ENCODE data around the gene CTCFL.

Gene CTCFL

DNA sequence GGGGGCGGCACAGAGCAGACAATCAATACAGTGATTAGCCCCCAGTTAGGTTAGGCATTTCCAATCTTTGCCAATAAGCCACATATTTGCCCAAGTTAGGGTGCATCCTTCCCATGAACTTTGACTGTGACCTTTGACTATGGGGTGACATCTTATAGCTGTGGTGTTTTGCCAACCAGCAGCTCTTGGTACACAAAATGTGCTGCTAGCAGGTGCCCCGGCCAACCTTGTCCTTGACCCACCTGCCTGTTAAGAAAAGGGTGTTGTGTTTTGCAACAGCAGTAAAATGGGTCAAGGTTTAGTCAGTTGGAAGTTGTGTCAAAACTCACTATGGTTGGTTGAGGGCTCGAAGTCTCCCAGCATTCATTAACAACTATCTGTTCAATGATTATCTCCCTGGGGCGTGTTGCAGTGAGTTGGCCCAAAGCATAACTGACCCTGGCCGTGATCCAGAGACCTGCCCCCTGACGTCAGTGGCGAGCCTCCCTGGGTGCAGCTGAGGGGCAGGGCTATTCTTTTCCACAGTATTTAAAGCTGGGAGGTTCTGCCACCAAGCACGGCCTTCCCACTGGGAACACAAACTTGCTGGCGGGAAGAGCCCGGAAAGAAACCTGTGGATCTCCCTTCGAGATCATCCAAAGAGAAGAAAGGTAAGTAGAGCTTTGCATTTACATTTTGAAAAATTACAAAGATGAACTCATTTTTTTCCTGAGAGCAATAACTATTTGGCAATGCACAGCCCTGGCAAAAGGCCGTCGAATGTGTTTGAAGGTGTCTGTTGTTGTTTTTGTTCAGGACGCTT lies 35.8 kb upstream of the CTCFL start, which contains the start of gene PCK1:
PCK1 (plus strand) TSS at position 557 of the 802 bp plus-strand sequence. CDS start 302 bp downstream, outside the sequence.
- no peak for DNase-seq (ENCODE audit: low spot score)

GRCh38 chr20:57559658-57560553 lies 35.0 kb upstream of the CTCFL start:
- DNase-seq (ENCODE audit: low spot score): no peak

DNA sequence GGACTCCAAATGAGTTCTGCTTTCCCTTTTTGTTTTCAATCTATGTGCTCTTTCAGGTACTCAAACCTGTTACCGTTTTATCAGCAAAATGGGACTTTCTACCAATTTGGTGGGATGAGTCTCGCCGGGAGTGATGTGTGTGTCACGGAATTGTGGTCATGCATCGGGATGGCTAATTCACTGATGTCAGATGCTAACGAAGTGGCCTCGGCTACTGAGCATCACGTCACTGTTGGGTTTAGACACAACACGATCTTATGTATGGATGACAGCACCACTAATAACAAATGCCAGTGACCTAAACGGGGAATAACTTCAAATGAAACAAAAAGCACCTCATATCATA lies 34.3 kb upstream of the CTCFL start:
- no peak for DNase-seq (ENCODE audit: low spot score)

DNA sequence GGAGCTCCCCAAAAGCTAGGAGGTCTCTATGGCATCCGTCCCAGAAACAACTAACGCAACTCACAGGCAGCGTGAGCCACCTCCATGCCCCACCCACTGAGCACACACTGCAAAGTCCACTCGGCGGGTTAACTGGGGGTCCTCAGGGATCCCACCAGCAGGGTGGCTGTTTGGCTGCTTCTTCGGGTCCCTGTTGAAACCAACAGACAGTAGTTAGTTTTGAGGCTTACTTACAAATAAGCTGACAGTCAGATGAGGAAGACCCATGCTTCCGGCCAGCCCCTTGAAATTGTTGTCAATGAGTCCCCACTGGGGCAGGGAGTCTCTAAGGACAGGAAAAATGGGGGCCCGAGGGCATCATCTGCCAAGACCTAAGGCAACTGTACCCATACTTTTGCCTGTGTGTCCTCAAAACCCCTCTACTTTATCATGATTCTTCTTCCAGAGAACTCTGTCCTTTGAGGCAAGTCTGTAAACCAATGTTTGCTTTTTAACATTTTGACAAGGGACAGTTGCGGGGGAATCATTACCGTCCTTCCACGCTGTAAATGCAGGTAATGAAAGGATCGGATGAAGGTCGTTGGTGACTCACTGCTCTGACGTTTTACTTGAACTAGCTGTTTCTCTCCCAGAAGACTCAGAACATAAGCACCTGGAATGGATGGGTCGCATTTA lies 33.8 kb upstream of the CTCFL start:
- no peak for DNase-seq (ENCODE audit: low spot score)

GRCh38 chr20:57557926-57558613 lies 33.1 kb upstream of the CTCFL start:
- no peak for DNase-seq (ENCODE audit: low spot score)

DNA sequence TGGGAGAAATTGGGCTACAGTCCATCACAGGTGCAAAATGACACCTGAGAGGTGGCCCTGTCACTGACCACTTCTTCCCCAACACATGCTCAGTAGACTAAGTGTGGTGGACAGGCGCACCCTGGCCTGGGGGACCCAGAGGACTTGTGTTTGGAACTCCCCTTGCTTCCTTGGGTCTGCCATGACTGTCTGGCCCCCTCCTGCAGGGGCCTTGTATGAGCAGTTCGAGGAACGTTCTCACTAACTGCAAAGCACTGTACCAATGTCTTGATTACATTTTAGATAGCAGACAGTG lies 32.0 kb upstream of the CTCFL start:
- no peak for DNase-seq (ENCODE audit: low spot score)

GRCh38 chr20:57555457-57556184 lies 30.7 kb upstream of the CTCFL start:
- no peak for DNase-seq (ENCODE audit: low spot score)

- DNase-seq (ENCODE audit: low spot score): no peak
Observed at GRCh38 chr20:57553376-57554018, 28.6 kb upstream of the CTCFL start.

- no peak for DNase-seq (ENCODE audit: low spot score)
Observed at GRCh38 chr20:57552471-57552870, 27.5 kb upstream of the CTCFL start.

DNA sequence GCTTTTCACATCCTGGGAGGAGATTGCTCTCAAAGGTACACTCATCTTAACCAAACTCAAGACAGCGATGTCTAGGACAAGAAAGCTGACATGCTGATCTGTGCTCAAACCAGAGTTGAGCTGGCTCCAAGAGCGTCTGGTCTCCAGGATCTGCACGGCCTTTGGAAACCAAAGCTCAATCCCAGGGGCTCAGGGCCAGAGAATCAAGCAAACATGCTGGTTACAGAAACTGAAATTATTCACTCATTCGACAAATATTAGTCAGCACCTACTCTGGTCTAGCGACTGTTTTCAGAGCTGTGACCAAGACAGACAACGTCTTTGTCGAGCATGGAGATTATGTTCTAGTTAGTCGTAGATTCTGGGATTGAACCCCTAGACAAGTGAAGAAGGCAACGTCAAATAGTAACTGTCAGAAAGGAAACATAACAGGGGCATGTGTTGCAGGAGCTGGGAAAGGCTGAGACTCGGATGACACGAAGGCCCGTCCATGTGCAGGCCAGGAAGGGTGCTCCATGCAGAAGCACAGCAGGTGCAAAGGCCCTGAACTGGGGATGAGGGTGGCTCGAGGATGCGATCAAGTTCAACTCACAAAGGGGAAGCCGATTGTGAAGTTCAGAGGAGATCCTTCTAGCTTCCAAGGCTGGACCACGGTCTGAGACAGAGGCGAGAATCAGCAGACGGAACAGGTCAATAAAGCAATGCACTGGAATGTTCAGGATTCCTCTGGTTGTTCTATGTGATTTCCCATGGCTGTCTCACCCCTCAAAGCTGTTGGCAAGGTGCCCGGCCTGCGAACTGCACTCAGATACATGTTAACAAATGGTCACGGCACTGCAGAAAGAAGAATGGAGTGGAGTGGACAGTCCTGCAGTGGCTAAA lies 23.5 kb upstream of the CTCFL start:
- DNase-seq (ENCODE audit: low spot score): no peak

DNA sequence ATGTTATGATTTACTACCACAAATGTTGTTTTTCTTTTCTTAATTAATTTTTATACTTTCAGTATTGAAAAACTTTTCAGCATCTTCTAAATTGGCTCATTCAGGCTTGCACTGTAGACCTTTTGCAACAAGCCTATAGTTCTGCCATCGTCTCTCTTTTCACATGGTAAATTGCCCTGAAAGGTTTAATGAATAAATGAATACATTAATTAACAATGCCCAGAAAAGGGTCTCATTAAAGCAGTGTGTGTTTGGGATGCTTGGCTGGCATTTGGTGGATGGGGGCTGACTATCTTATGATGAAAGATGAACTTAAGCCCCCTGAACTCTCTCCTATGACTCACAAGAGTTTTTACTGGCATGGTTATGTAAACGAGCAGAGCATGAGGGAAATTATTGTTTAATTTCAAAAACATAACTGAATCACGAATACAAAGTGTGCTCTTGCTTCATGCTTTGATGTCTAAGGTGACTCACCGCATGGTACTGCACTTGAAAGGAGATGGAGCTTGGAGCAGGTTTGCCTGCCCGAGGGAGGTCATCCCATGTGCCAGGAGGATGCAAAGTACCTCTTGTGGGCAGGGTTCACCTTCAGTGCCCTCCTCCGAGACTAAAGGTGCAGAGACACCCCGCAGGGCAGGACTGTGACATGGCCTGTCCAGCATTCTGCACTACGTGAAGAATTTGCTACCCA lies 22.2 kb upstream of the CTCFL start:
- DNase-seq (ENCODE audit: low spot score): no peak

- no peak for DNase-seq (ENCODE audit: low spot score)
Observed at GRCh38 chr20:57545927-57546662, 21.2 kb upstream of the CTCFL start.

DNA sequence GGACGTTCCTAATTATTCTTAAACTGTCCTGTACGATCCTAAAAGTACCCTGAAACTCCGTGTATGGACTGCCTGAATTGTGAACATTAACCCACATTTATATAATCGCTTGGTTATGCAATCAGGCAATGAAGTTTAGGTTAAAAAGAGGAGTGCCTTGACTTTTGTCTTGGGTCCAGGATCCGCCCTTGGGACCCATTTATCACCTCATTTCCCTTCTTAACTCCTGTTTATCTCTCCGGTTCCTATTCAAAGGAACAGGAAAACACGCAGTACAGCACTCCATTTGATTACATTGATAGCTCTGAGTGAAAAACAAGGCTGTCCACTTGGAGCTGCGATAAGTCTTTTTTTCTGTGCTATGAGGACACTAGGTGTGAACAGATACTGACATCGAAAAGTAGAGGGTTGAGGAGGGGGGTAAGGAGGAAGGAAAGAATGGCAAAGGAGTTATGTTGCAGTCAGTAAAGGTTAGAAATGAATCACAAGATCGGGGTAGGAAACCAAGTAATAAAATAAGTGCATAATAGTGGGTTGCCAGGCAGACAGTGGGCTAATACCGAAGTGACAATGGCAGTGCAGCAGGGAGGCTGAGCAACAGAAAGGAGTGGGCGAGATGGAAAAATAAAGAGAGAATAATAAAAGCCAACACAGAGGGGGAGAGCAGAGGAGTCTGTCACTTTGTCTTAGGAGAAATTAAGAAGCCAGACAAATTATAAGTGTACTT lies 20.1 kb upstream of the CTCFL start:
- DNase-seq (ENCODE audit: low spot score): no peak

DNA sequence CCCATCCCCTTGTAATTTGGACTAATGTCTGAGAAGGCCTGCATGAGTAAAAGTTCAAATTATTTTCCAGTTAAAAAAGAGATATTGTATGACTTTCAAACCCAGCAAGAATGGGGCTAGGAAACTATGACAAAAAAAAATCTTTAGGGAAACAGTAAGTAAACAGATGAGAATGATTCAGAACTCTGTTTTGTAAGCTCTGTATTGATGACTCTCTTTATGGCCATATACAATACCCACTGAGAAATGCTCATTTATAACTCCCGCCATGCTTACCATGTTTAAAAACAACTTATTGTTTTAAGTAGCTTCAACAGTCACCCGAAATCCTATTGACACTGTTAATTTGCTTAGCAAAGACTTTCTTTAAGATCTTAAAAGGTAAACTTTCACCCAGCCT lies 18.8 kb upstream of the CTCFL start:
- DNase-seq (ENCODE audit: low spot score): no peak

DNA sequence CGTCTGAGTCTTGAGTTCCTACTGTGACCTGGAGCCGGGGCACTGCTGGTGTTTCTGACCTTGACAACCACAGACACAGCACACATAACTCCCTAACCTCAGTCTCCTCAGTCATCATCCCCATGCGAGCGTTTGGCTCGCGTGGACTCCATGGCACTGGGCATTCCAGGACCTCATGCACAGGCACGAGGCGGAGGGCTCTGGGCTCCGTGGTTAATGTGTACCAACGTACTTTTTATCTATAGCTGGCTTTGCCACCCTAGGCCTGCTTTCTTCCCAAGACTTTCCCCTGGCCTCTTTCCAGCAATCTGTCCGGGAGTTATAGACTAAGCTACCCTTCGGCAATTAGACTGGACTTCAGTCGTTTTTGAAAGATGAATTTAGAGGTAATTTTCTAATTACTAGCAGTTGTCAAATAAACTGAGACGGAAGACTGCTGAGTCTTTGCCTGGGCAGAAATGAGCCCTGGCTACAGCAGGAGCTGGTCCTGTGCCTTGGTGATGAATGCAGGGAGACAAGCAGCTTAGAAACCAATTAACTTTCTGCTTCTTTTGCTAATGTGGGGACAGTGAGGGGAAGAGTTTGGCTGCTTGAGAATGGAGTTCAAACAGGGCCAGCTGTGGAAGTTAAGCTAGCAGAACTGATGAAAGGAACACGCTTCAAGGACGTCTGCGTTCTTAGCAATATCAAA lies 16.1 kb upstream of the CTCFL start:
- DNase-seq (ENCODE audit: low spot score): no peak

DNA sequence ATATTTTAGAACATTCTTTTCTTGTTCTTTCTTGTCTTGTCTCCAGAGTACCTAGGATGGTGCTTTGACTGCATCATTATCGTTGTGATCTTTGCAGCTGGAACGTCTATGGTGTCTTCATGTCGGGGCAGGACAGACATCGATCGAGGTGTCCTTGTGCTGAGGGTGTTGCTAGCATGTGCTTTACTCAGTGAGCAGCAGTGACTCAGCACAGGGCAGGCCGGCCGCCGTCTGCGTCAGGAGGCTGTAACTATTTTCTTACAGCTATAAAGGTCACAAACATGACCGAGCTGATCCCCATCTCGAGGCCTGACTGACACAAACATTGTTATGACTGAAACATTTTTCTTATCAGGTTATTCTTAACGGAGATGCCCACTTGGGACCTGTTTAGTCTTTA lies 14.9 kb upstream of the CTCFL start:
- DNase-seq (ENCODE audit: low spot score): no peak

GRCh38 chr20:57537822-57538221 lies 12.9 kb upstream of the CTCFL start:
- no peak for DNase-seq (ENCODE audit: low spot score)

Data from ecto neural progenitor cell (in vitro differentiated cells).